ENCODE data around the gene TAL1.

- TF ChIP-seq CTCF (conservative IDR thresholded peaks at IDR 0.05 in 1 of 2, IDR thresholded peaks at IDR 0.05 in 1 of 2; ENCODE audit: extremely low read depth in 1 of 2, insufficient read depth in 1 of 2, low read depth in 1 of 2, low read length in 2 of 2), result no peak
- TF ChIP-seq EZH2 (IDR thresholded peaks at IDR 0.05; ENCODE audit: borderline replicate concordance, low read length), result no peak
These were observed 4.4 kb downstream of the TAL1 start for GRCh38 chr1:47227341-47228232.
